IMR-90 (cell line): ENCODE measurements around the gene RNF123. TPM values are rescaled to one million over a fixed set of nuclear protein-coding genes. Genes with fewer than 3 reads are reported as not detected.

Source experiments
- ATAC-seq: fragments of 200-7000 bp; cut with Tn5 transposase; 2 replicates; pipeline ENCODE4 v1.9.1; 2020; ENCODE audit warnings: low read depth, mild to moderate bottlenecking, moderate library complexity
- BruUV-seq: library from RNA; stranded (reverse); fragments of 400-500 nt; replicated peaks from 2 replicates; lab custom pipeline; 2021; lab: Mats Ljungman, UMichigan
- CTCF ChIA-PET: fragments of 300-600 bp; formaldehyde crosslinking; extraction: SDS; loops from one replicate; lab custom pipeline; 2021; ENCODE audit warnings: antibody characterized with exemption; lab: Yijun Ruan, JAX
- POLR2A ChIA-PET: fragments of 300-600 bp; sonication (Branson Sonifier 250); formaldehyde crosslinking; loops from one replicate; lab custom pipeline; 2022; ENCODE audit warnings: antibody characterized with exemption; ENCODE audit not compliant: unreplicated experiment; lab: Charles Lee
- DNase-seq: peaks from one replicate; pipeline ENCODE4 v3.0.0; 2013
- H2AFZ ChIP-seq: replicated peaks from 2 replicates; pipeline ENCODE3; 2013; ENCODE audit warnings: low read length, mild to moderate bottlenecking; ENCODE audit not compliant: poor library complexity
- H2AK5ac ChIP-seq: 2 replicates; pipeline ENCODE4 v1.6.1; 2013; ENCODE audit warnings: low read depth, low read length, inconsistent platforms
- H2AK9ac ChIP-seq: replicated peaks from 2 replicates; pipeline ENCODE3; 2013; ENCODE audit warnings: mild to moderate bottlenecking, low read depth, low read length, moderate library complexity; ENCODE audit not compliant: poor library complexity
- H2BK120ac ChIP-seq: 2 replicates; pipeline ENCODE4 v1.6.1; 2013; ENCODE audit warnings: low read depth, low read length, inconsistent platforms
- H2BK15ac ChIP-seq: 3 replicates; pipeline ENCODE4 v1.6.1; 2013; ENCODE audit warnings: low read depth, low read length, inconsistent platforms
- H2BK20ac ChIP-seq: 2 replicates; pipeline ENCODE4 v1.6.1; 2013; ENCODE audit warnings: low read depth, mild to moderate bottlenecking, inconsistent platforms, low read length, moderate library complexity
- H2BK5ac ChIP-seq: 2 replicates; pipeline ENCODE4 v1.6.1; 2013; ENCODE audit warnings: mild to moderate bottlenecking, low read depth, low read length, inconsistent platforms; ENCODE audit not compliant: poor library complexity, severe bottlenecking
- H3K14ac ChIP-seq: replicated peaks from 2 replicates; pipeline ENCODE4 v1.6.1; 2013; ENCODE audit warnings: low read depth, low read length, inconsistent platforms
- H3K18ac ChIP-seq: 2 replicates; pipeline ENCODE4 v1.6.1; 2013; ENCODE audit warnings: low read depth, low read length, control low read depth
- H3K23ac ChIP-seq: 2 replicates; pipeline ENCODE4 v1.6.1; 2013; ENCODE audit warnings: low read depth, low read length, inconsistent platforms
- H3K27ac ChIP-seq: 2 replicates; pipeline ENCODE4 v1.5.1; 2013; ENCODE audit warnings: mild to moderate bottlenecking, control low read depth, low read length; ENCODE audit not compliant: insufficient read depth
- H3K27me3 ChIP-seq: 2 replicates; pipeline ENCODE4 v1.6.1; 2013; ENCODE audit warnings: low read length; ENCODE audit not compliant: control insufficient read depth, insufficient read depth
- H3K36me3 ChIP-seq: 2 replicates; pipeline ENCODE4 v1.6.1; 2013; ENCODE audit warnings: low read length, mixed read lengths; ENCODE audit not compliant: control insufficient read depth, insufficient read depth
- H3K4ac ChIP-seq: 2 replicates; pipeline ENCODE4 v1.6.1; 2013; ENCODE audit warnings: low read depth, low read length, inconsistent platforms
- H3K4me1 ChIP-seq: 2 replicates; pipeline ENCODE4 v1.6.1; 2013; ENCODE audit warnings: low read length, mixed read lengths; ENCODE audit not compliant: control insufficient read depth, insufficient read depth
- H3K4me2 ChIP-seq: 2 replicates; pipeline ENCODE4 v1.6.1; 2013; ENCODE audit warnings: low read depth, mild to moderate bottlenecking, control low read depth, low read length, moderate library complexity
- H3K4me3 ChIP-seq: 2 replicates; pipeline ENCODE4 v1.5.1; 2013; ENCODE audit warnings: low read depth, mild to moderate bottlenecking, control low read depth, low read length, moderate library complexity; ENCODE audit not compliant: insufficient read depth
- H3K56ac ChIP-seq: 2 replicates; pipeline ENCODE4 v1.6.1; 2013; ENCODE audit warnings: low read length, inconsistent platforms; ENCODE audit not compliant: insufficient read depth; ENCODE audit errors: extremely low read depth
- H3K79me1 ChIP-seq, 2 experiments: 2 replicates each; pipeline ENCODE4 v1.6.1; 2013; ENCODE audit warnings: low read length in 2 of 2, inconsistent platforms in 1 of 2, low read depth in 1 of 2
- H3K9ac ChIP-seq: 2 replicates; pipeline ENCODE4 v1.6.1; 2013; ENCODE audit warnings: low read depth, low read length, control low read depth
- H3K9me1 ChIP-seq: 2 replicates; pipeline ENCODE4 v1.6.1; 2013; ENCODE audit warnings: low read length, inconsistent platforms; ENCODE audit not compliant: insufficient read depth
- H3K9me3 ChIP-seq: 2 replicates; pipeline ENCODE4 v1.6.1; 2013; ENCODE audit warnings: low read length; ENCODE audit not compliant: control insufficient read depth, insufficient read depth
- H4K20me1 ChIP-seq: 2 replicates; pipeline ENCODE4 v1.6.1; 2013; ENCODE audit warnings: low read length, inconsistent platforms; ENCODE audit not compliant: insufficient read depth
- H4K5ac ChIP-seq: 2 replicates; pipeline ENCODE4 v1.6.1; 2013; ENCODE audit warnings: mild to moderate bottlenecking, low read depth, low read length, control low read depth
- H4K8ac ChIP-seq, 2 experiments: 2 replicates each; pipeline ENCODE4 v1.6.1; 2013; ENCODE audit warnings: low read depth in 2 of 2, low read length in 2 of 2, control low read depth in 1 of 2, inconsistent platforms in 1 of 2
- H4K91ac ChIP-seq: 2 replicates; pipeline ENCODE4 v1.6.1; 2013; ENCODE audit warnings: low read depth, low read length, inconsistent platforms; ENCODE audit not compliant: insufficient read depth
- CHD1 ChIP-seq: IDR thresholded peaks from 2 replicates; pipeline ENCODE4 v1.6.1; 2012; ENCODE audit warnings: low read depth, low read length, improper control_type of control experiment
- MXI1 ChIP-seq: IDR thresholded peaks from 2 replicates; pipeline ENCODE4 v1.6.1; 2012; ENCODE audit warnings: low read depth, mild to moderate bottlenecking, low read length, moderate library complexity, borderline replicate concordance
- RCOR1 ChIP-seq: IDR thresholded peaks from 2 replicates; pipeline ENCODE4 v1.6.1; 2012; ENCODE audit warnings: mild to moderate bottlenecking, low read length, improper control_type of control experiment; ENCODE audit not compliant: insufficient replicate concordance
- RFX5 ChIP-seq: IDR thresholded peaks from 2 replicates; pipeline ENCODE4 v1.8.0; 2012; ENCODE audit warnings: low read depth, mild to moderate bottlenecking, low read length, moderate library complexity
- SMC3 ChIP-seq: fragments of 150-350 bp; IDR thresholded peaks from 2 replicates; pipeline ENCODE4 v1.6.1; 2016; ENCODE audit warnings: low read depth, mild to moderate bottlenecking, antibody characterized with exemption, low read length, moderate library complexity
- WGBS, 2 experiments: methylation state at CpG; one replicate each; pipeline versions ENCODE4 v1.1.5 to v1.1.7; 2013; ENCODE audit warnings: missing lambda C conversion rate in 2 of 2; ENCODE audit not compliant: insufficient read length in 1 of 2; ENCODE audit errors: extremely low coverage in 2 of 2; 5-methylcytosine and 5-hydroxymethylcytosine counted together
- dilution Hi-C: fragments of 300-500 bp; cut with HindIII; formaldehyde crosslinking; loops from one replicate; pipeline ENCODE4 v1.14.3; 2018; ENCODE audit warnings: low sequenced_read_pairs; ENCODE audit not compliant: unreplicated experiment
- in situ Hi-C: fragments of 300-500 bp; cut with MboI; formaldehyde crosslinking; loops from 3 replicates; pipeline ENCODE4 v1.14.3; 2019; ENCODE audit warnings: low sequenced_read_pairs, inconsistent platforms, mixed read lengths
- intact Hi-C: fragments of 100-400 bp; cut with micrococcal nuclease; formaldehyde crosslinking; loops from 2 replicates; pipeline ENCODE4 v1.10.0; 2022
- polyA plus RNA-seq, 3 experiments: library from polyadenylated mRNA; depleted of rRNA; stranded (reverse); fragments of >200 nt; gene quantifications; 2 replicates each; pipeline ENCODE4 v1.2.3, GENCODE V29; 2012; ENCODE audit warnings: low replicate concordance in 1 of 3
- total RNA-seq: library from RNA; depleted of rRNA; stranded (reverse); fragments of >200 nt; gene quantifications from 2 replicates; pipeline ENCODE4 v1.2.3, GENCODE V29; 2012

Gene RNF123
- total and polyA plus RNA-seq, 2 of the 4 experiments (the other 2 are of a cell fraction), result 13.4 to 37.7 TPM

- Histone ChIP-seq H3K27me3 (peaks cover 25% of the 10 kb centered on the region), H2AFZ (peak overlapping the region; percentile 19), H3K36me3 (no peaks in the 10 kb centered on the region), H3K27ac (no peak overlapping the region), H2AK5ac (no peak overlapping the region), H2BK20ac (no peak overlapping the region), H2BK120ac (no peak overlapping the region), H3K4me3 (no peak overlapping the region), H3K4me2 (no peak overlapping the region), H2BK5ac (no peak overlapping the region), H3K4ac (no peak overlapping the region), H2BK15ac (no peak overlapping the region), H3K23ac (no peak overlapping the region), H3K14ac (no peak overlapping the region), H3K79me1 (no peaks in the 10 kb centered on the region), H3K9ac (no peak overlapping the region), H3K56ac (no peak overlapping the region), H4K5ac (no peak overlapping the region), H3K9me1 (no peaks in the 10 kb centered on the region), H3K9me3 (no peaks in the 10 kb centered on the region), H4K91ac (no peak overlapping the region), H3K4me1 (no peaks in the 10 kb centered on the region), H3K18ac (no peak overlapping the region), H4K8ac (no peak overlapping the region), H2AK9ac (no peak overlapping the region), H4K20me1 (no peaks in the 10 kb centered on the region; the same call in 1 of the 2 replicates)
- dilution Hi-C loops (no loop called here), in situ Hi-C loops (no loop called here), intact Hi-C loops (no loop called here)
- ChIA-PET CTCF (interaction anchor here (0.8 kb wide), 1 partner anchor 123 kb away, joined by 3 read pairs; no protein-coding TSS in a partner anchor), POLR2A (no interaction called here)
- ATAC-seq, result no peak
- no peak for TF ChIP-seq SMC3
- TF ChIP-seq RCOR1, result no peak
- TF ChIP-seq RFX5, result no peak
- TF ChIP-seq MXI1, result no peak
- TF ChIP-seq CHD1, result no peak
- 90% methylated on average over 22 of the region's 34 CpGs; no CpG with 5 or more reads in 1 of the 2 experiments for WGBS, 2 experiments
- no peak for DNase-seq
- no TSS peak for BruUV-seq
Measured at GRCh38 chr3:49662720-49663413, 26.5 kb upstream of the RNF123 start.
